ENCODE measurements around the gene PARP9. TPM values are rescaled to one million over a fixed set of nuclear protein-coding genes. Genes with fewer than 3 reads are reported as not detected.
A peak's percentile ranks its signal among the peaks of the same experiment; 100 is the strongest.

PARP9 gene
- 10 to 100 TPM in 3 of 4 donors, 1 to 10 TPM in 1; 8.9 to 18.9 (median 12.6) TPM for total RNA-seq
- polyA plus RNA-seq: 10 to 100 TPM in 1 of 3 donors, 1 to 10 TPM in 2; 6.5 to 12.3 (median 7.8) TPM
- long read RNA-seq, donor 1, full-length matches to known transcripts: 9 of 25 reads
- long read RNA-seq, donor 1, partial matches to known transcripts: 6 of 25 reads
- long read RNA-seq, donor 1, other reads (novel, unspliced or antisense): 10 of 25 reads
- long read RNA-seq, donor 2, full-length matches to known transcripts: 3 of 15 reads
- long read RNA-seq, donor 2, partial matches to known transcripts: 2 of 15 reads
- long read RNA-seq, donor 2, other reads (novel, unspliced or antisense): 10 of 15 reads

DNA sequence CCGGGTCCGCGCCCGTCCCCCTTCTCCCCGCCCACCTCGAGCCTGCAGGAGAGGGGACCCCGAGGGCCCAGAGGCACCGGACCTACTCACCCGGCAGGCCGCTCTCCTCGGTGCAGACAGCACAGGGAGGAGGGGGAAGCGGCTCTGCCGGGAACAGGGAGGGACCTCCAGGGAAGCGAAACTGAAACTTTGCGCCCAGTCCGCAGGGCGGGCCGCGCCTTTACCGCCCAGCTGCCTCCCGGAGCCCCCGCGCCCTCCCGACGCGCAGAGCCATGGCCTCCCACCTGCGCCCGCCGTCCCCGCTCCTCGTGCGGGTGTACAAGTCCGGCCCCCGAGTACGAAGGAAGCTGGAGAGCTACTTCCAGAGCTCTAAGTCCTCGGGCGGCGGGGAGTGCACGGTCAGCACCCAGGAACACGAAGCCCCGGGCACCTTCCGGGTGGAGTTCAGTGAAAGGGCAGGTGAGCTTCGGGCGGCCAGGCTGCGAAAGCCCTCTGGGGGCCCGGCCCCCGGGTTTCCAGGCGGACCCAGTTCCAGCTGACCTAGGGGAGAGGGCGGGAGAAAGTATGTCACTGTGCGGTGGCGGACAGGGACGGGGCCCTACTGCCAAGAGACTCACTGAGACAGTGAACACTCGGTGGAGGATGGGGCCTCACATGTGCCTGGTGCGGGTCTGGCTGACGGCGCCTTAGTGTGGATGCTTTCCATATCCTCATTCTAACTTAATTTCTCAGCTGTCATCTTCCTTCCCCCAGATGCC, at the start of gene PARP9, which contains the start of gene DTX3L:
PARP9 (minus strand) TSS at position 146 of the 758 bp plus-strand sequence. CDS start 4,680 bp downstream, outside the sequence.
DTX3L (plus strand) TSS at position 184 of the 758 bp plus-strand sequence; CDS start at position 273, 89 bp downstream.
- Histone ChIP-seq H3K27me3 (ENCODE audit: insufficient read depth in 3 of 3, low read length in 2 of 3) (no peaks in the 10 kb centered on the region), H3K36me3 (ENCODE audit: insufficient read depth in 1 of 2, low read depth in 1 of 2) (peaks cover 5 to 37% of the 10 kb centered on the region in 2 donors), H3K9me3 (no peaks in the 10 kb centered on the region), H3K4me3 (peak within 1 kb of the TSS; percentile 76), H3K4me1 (peaks cover 17% of the 10 kb centered on the region), H3K27ac (peak within 1 kb of the TSS; percentile 75)
- intact Hi-C loops (cut with DNase I): loop anchor here (5.0 kb wide), 2 partner anchors 47 to 172 kb away; no protein-coding TSS in a partner anchor
- DNase-seq: peak; percentile 80 to 89
- WGBS, 3 donors: 0% methylated on average over 43 to 56 of the region's 56 CpGs
- TF ChIP-seq, protein P1, sequence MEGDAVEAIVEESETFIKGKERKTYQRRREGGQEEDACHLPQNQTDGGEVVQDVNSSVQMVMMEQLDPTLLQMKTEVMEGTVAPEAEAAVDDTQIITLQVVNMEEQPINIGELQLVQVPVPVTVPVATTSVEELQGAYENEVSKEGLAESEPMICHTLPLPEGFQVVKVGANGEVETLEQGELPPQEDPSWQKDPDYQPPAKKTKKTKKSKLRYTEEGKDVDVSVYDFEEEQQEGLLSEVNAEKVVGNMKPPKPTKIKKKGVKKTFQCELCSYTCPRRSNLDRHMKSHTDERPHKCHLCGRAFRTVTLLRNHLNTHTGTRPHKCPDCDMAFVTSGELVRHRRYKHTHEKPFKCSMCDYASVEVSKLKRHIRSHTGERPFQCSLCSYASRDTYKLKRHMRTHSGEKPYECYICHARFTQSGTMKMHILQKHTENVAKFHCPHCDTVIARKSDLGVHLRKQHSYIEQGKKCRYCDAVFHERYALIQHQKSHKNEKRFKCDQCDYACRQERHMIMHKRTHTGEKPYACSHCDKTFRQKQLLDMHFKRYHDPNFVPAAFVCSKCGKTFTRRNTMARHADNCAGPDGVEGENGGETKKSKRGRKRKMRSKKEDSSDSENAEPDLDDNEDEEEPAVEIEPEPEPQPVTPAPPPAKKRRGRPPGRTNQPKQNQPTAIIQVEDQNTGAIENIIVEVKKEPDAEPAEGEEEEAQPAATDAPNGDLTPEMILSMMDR (IDR thresholded peaks at IDR 0.05): no peak
- ATAC-seq: peak; percentile 95

DNA sequence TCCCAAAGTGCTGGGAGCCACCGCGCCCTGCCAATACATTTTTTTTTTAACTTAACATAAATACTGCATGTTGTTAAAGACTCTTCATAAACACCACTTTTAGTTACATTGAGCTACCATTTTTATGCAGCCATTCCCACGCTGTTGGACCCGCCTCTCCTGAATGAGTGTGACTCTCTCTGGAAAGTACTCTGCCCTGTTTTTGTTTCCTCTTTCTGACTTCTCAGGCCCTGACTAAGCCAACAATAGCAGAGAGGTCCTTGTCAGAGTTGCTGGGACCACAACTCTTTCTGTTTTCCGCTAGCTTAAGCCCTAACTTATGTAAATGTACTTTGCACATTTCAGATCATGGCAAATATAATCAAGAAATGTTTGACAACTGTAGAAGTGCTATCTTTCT, 48.6 kb upstream of the PARP9 start:
- Histone ChIP-seq H3K9me3 (no peaks in the 10 kb centered on the region), H3K4me3 (no peak overlapping the region), H3K36me3 (ENCODE audit: insufficient read depth in 1 of 2, low read depth in 1 of 2) (no peaks in the 10 kb centered on the region), H3K27ac (no peak overlapping the region), H3K4me1 (no peaks in the 10 kb centered on the region), H3K27me3 (ENCODE audit: insufficient read depth in 3 of 3, low read length in 2 of 3) (no peaks in the 10 kb centered on the region)
- TF ChIP-seq, protein P1 (IDR thresholded peaks at IDR 0.05): no peak
- WGBS, 3 donors: 96 to 99% (median 96%) methylated on average over 5 of the region's 5 CpGs
- no peak for DNase-seq
- intact Hi-C loops (cut with DNase I): no loop called here
- no peak for ATAC-seq

DNA sequence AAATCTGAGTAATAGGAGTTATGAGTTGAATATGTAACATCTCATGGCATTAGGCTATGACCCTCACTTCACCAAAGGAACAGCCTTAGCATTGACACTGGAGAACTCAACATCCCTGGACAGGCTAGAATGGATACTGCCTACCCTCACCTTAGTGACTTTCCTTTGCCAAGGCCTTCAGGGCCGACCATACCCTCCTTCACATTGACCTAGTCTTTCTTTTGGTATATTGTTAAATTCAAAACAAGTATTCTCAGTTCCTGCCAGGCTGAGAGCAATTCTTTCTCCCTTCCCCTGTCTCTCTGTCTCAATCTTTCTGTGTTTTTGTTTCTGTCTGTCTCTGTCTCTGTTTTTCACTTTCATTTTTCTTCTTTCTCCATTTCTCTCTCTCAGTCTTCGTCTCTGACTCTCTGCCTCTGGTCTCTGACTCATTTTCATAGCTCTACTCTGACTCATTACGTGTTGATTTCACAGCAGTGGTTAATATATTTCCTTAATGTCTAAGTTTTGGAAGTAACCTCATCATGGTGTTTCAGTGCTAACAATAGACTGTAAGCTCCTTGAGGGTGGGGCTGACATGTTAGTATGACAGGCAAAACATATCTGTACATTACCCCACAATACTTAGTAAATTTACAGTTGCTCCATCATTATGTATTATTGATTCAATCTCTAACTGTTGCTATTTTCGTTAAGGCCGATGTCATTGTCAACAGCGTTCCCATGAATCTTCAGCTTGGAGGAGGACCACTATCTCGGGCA, 45.9 kb upstream of the PARP9 start:
- no peaks in the 10 kb centered on the region for H3K4me1 ChIP-seq
- DNase-seq (no peak), ATAC-seq (no peak)
- no peak overlapping the region for H3K27ac ChIP-seq
- no peaks in the 10 kb centered on the region for H3K27me3 ChIP-seq (ENCODE audit: insufficient read depth in 3 of 3, low read length in 2 of 3)
- WGBS, 3 donors: 80 to 84% (median 82%) methylated on average over 7 of the region's 7 CpGs
- TF ChIP-seq, protein P1 (IDR thresholded peaks at IDR 0.05): no peak
- intact Hi-C loops (cut with DNase I): no loop called here
- H3K9me3 ChIP-seq: no peaks in the 10 kb centered on the region
- no peaks in the 10 kb centered on the region for H3K36me3 ChIP-seq (ENCODE audit: insufficient read depth in 1 of 2, low read depth in 1 of 2)
- H3K4me3 ChIP-seq: no peak overlapping the region

DNA sequence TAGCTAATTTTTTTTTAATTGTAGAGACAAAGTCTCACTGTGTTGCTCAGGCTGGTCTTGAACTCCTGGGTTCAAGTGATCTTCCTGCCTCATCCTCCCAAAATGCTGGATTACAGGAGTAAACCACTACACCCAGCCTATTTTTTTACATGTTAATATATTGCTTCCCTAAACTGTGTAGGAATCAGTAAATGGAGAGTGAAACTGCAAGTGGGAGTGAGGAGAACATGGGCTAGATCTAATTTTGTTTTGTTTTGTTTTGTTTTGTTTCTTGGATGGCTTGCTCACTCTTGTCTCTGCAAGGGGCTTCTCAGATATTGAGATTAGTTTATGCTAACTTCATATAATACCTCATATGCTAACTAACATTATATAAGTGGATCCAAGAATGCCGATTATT, 44.8 kb upstream of the PARP9 start:
- intact Hi-C loops (cut with DNase I): no loop called here
- Histone ChIP-seq H3K9me3 (no peaks in the 10 kb centered on the region), H3K27ac (no peak overlapping the region), H3K27me3 (ENCODE audit: insufficient read depth in 3 of 3, low read length in 2 of 3) (no peaks in the 10 kb centered on the region), H3K4me1 (no peaks in the 10 kb centered on the region), H3K4me3 (no peak overlapping the region), H3K36me3 (ENCODE audit: insufficient read depth in 1 of 2, low read depth in 1 of 2) (no peaks in the 10 kb centered on the region)
- WGBS, 3 donors: 90 to 95% (median 93%) methylated on average over 1 of the region's 1 CpG
- TF ChIP-seq, protein P1 (IDR thresholded peaks at IDR 0.05): no peak
- ATAC-seq: no peak
- DNase-seq: no peak
